ENCODE measurements around the gene UBE2G2.

The UBE2G2 gene

GRCh38 chr21:44816761-44817505, 15.3 kb upstream of the UBE2G2 start:
- FAIRE-seq, result no peak
- no peak for DNase-seq (ENCODE audit: low spot score)

- DNase-seq (ENCODE audit: low spot score) (no peak), FAIRE-seq (no peak)
Measured at GRCh38 chr21:44815852-44816628, 14.4 kb upstream of the UBE2G2 start.

GRCh38 chr21:44815225-44815624, 13.6 kb upstream of the UBE2G2 start:
- FAIRE-seq (no peak), DNase-seq (ENCODE audit: low spot score) (no peak)

- FAIRE-seq (no peak), DNase-seq (ENCODE audit: low spot score) (no peak)
Measured at GRCh38 chr21:44814498-44815023, 12.9 kb upstream of the UBE2G2 start.

- DNase-seq (ENCODE audit: low spot score) (no peak), FAIRE-seq (no peak)
Measured at GRCh38 chr21:44813727-44814126, 12.1 kb upstream of the UBE2G2 start.

- no peak for FAIRE-seq
- no peak for DNase-seq (ENCODE audit: low spot score)
Measured at GRCh38 chr21:44813149-44813548, 11.5 kb upstream of the UBE2G2 start.

- FAIRE-seq (no peak), DNase-seq (ENCODE audit: low spot score) (no peak)
Measured at GRCh38 chr21:44812640-44813039, 11.0 kb upstream of the UBE2G2 start.

- DNase-seq (ENCODE audit: low spot score) (no peak), FAIRE-seq (peak; percentile 98)
Measured at GRCh38 chr21:44810779-44811178, 9.2 kb upstream of the UBE2G2 start.

GRCh38 chr21:44805859-44806258, 4.2 kb upstream of the UBE2G2 start:
- FAIRE-seq (no peak), DNase-seq (ENCODE audit: low spot score) (no peak)

- FAIRE-seq, result no peak
- no peak for DNase-seq (ENCODE audit: low spot score)
Measured at GRCh38 chr21:44805226-44805625, 3.6 kb upstream of the UBE2G2 start.

- FAIRE-seq, result no peak
Measured at GRCh38 chr21:44804762-44805161, 3.1 kb upstream of the UBE2G2 start.

GRCh38 chr21:44803651-44804050, 2.0 kb upstream of the UBE2G2 start:
- FAIRE-seq (no peak), DNase-seq (ENCODE audit: low spot score) (no peak)

More at GRCh38 chr21:44804762-44805161, 3.1 kb upstream of the UBE2G2 start:
- DNase-seq (ENCODE audit: low spot score), result no peak

- DNase-seq (ENCODE audit: low spot score) (no peak), FAIRE-seq (no peak)
Measured at GRCh38 chr21:44802396-44803153, 955 bp upstream of the UBE2G2 start.

- DNase-seq (ENCODE audit: low spot score), result peak; percentile 46
Measured at GRCh38 chr21:44800971-44801467, 601 bp downstream of the UBE2G2 start.

GRCh38 chr21:44800103-44800502, 1.5 kb downstream of the UBE2G2 start:
- FAIRE-seq, result no peak
- DNase-seq (ENCODE audit: low spot score), result no peak

More at GRCh38 chr21:44800971-44801467, 601 bp downstream of the UBE2G2 start:
- no peak for FAIRE-seq

- no peak for FAIRE-seq
- no peak for DNase-seq (ENCODE audit: low spot score)
Measured at GRCh38 chr21:44799646-44800045, 2.0 kb downstream of the UBE2G2 start.

- no peak for FAIRE-seq
- DNase-seq (ENCODE audit: low spot score), result no peak
Measured at GRCh38 chr21:44797775-44798174, 3.8 kb downstream of the UBE2G2 start.

- no peak for DNase-seq (ENCODE audit: low spot score)
- FAIRE-seq, result no peak
Measured at GRCh38 chr21:44795342-44795741, 6.3 kb downstream of the UBE2G2 start.

- DNase-seq (ENCODE audit: low spot score) (no peak), FAIRE-seq (no peak)
Measured at GRCh38 chr21:44793592-44794374, 7.8 kb downstream of the UBE2G2 start.

GRCh38 chr21:44792702-44793591, 8.7 kb downstream of the UBE2G2 start:
- DNase-seq (ENCODE audit: low spot score), result peak; percentile 72
- FAIRE-seq, result no peak
